Adrenal gland (tissue), 5 donors: ENCODE results near the gene PLXNA2.

Experiments
- POLR2A ChIP-seq, 2 donors: fragments of 450-650 bp; IDR thresholded peaks; one replicate each; pipeline ENCODE4 v1.6.1; 2017; ENCODE audit warnings: antibody characterized with exemption in 2 of 2, mild to moderate bottlenecking in 2 of 2, moderate library complexity in 1 of 2
- TF ChIP-seq, protein P1 (sequence below), 6 experiments: fragments of 450-650 bp in 4 of 6; fragments of 200-600 bp in 2 of 6; sonication (generic) in 1 of 6; IDR thresholded peaks; 1 replicate in 5 of 6; 2 replicates in 1 of 6; pipeline versions ENCODE4 v1.5.1 to v1.8.0; 2016 to 2021; ENCODE audit warnings: antibody characterized with exemption in 6 of 6, mild to moderate bottlenecking in 2 of 6, moderate library complexity in 1 of 6
- donor health status: DM: no; HTN: no; CAD: no.

GRCh38 chr1:208026880-208027438, 217.2 kb downstream of the PLXNA2 start:
- TF ChIP-seq, protein P1, sequence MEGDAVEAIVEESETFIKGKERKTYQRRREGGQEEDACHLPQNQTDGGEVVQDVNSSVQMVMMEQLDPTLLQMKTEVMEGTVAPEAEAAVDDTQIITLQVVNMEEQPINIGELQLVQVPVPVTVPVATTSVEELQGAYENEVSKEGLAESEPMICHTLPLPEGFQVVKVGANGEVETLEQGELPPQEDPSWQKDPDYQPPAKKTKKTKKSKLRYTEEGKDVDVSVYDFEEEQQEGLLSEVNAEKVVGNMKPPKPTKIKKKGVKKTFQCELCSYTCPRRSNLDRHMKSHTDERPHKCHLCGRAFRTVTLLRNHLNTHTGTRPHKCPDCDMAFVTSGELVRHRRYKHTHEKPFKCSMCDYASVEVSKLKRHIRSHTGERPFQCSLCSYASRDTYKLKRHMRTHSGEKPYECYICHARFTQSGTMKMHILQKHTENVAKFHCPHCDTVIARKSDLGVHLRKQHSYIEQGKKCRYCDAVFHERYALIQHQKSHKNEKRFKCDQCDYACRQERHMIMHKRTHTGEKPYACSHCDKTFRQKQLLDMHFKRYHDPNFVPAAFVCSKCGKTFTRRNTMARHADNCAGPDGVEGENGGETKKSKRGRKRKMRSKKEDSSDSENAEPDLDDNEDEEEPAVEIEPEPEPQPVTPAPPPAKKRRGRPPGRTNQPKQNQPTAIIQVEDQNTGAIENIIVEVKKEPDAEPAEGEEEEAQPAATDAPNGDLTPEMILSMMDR (IDR thresholded peaks at IDR 0.05): no peak
- no peak for TF ChIP-seq POLR2A (IDR thresholded peaks at IDR 0.05)
